ENCODE measurements around the gene CFAP45. TPM values are rescaled to one million over a fixed set of nuclear protein-coding genes. Genes with fewer than 3 reads are reported as not detected.

CFAP45 gene
- total and polyA plus RNA-seq, 9 of the 15 experiments (the other 6 are each of a cell fraction or from before 2014, with no cell fraction given), result 0.65 to 2.4 (median 1.5) TPM

DNA sequence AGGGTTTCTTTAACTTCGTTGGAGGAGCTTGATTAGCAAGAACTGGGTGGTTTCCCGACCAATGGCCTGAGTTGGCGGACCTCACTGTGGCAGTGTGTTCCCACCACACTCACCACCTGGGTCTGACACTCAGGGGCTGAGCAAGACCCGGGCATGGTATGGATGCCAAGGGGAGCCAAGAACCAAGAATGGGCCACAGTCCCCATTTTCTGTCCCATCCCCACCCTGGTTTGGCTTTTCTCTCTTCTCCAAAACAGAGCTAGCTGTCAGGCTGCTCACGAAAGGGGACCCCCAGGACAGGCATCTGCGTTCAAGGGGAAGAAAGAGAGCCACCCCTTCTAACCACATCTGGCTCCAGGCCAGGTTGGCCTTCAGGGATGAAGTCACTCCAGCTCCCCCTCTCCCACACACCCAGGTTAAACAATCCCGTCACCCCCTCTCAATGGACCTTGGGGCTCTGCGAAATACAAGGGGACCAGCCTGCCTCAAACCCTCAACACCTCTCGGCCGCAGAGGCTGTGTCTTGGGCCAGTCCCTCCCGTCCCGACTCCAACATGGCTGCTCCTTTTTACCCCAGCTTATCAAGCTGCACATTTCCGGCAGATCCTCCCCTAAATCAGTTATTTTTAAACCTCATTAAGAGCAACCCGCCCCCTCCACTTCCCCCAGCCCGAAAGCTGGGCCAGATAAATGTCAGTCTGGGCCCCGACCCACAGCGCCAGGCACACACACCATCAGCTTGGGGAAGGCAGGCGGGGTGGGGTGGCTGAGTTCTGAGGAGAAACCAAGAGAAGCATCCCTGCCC, 21.9 kb upstream of the CFAP45 start:
- H3K27ac ChIP-seq (ENCODE audit: extremely low read depth, low read depth, low read length), result peak overlapping the region; percentile 100
- POLR2A ChIA-PET, result interaction anchor here (0.6 to 4.2 kb wide), 9 partner anchors 6 to 492 kb away, joined by 3 to 35 read pairs (median 4); no protein-coding TSS in a partner anchor
- H3K27me3 ChIP-seq (ENCODE audit: control insufficient read depth in 2 of 2, insufficient read depth in 2 of 2, low read length in 2 of 2), result no peaks in the 10 kb centered on the region
- peaks cover 61% of the 10 kb centered on the region for H3K36me3 ChIP-seq (ENCODE audit: control insufficient read depth, insufficient read depth, low read length)
- peak overlapping the region; percentile 93 to 99 for H3K9ac ChIP-seq (ENCODE audit: insufficient read depth in 1 of 2, low read depth in 2 of 2, low read length in 2 of 2)
- intact Hi-C loops (cut with micrococcal nuclease), result loop anchor here (10.0 kb wide), 2 partner anchors 87 to 343 kb away; partner anchors contain the start of gene DCAF8
- BruUV-seq (replicated peaks), result TSS peak; percentile 14
- peaks cover 12% of the 10 kb centered on the region for H3K9me1 ChIP-seq (ENCODE audit: control insufficient read depth, insufficient read depth, low read length)
- H3K79me2 ChIP-seq (ENCODE audit: control insufficient read depth, insufficient read depth, low read length), result peaks cover 62% of the 10 kb centered on the region
- H3K4me2 ChIP-seq (ENCODE audit: insufficient read depth, low read length), result peak overlapping the region; percentile 94
- WGBS (ENCODE audit: insufficient coverage, low coverage, missing lambda C conversion rate), result 13% methylated on average over 17 of the region's 18 CpGs
- H3K9me3 ChIP-seq (replicated peaks; ENCODE audit: control insufficient read depth, insufficient read depth, low read depth, low read length), result no peaks in the 10 kb centered on the region
- peak overlapping the region; percentile 72 for H3K4me3 ChIP-seq
- peaks cover 39% of the 10 kb centered on the region; the same call in 1 of the 2 replicates for H4K20me1 ChIP-seq (replicated peaks; ENCODE audit: control insufficient read depth, insufficient read depth, low read length)
- ATAC-seq, result peak; percentile 2
- CTCF ChIA-PET (ENCODE audit: low intra/inter-chr PET ratio), result no interaction called here
- peak; percentile 52 to 83 (median 67) for DNase-seq (ENCODE audit: extremely low read depth in 1 of 4, low spot score in 3 of 4)
- no peak overlapping the region for H2AFZ ChIP-seq (ENCODE audit: low read depth, low read length)
- peaks cover 24 to 48% of the 10 kb centered on the region in 2 experiments for H3K4me1 ChIP-seq (replicated peaks in 1 of 2; ENCODE audit: control insufficient read depth in 2 of 2, insufficient read depth in 2 of 2, low read length in 2 of 2)
- FAIRE-seq, result peak; percentile 48
- in situ Hi-C loops (cut with MboI), result no loop called here
- TF ChIP-seq ZNF184 (CRISPR knock-in tag; IDR thresholded peaks at IDR 0.05) (no peak), NUFIP1 (IDR thresholded peaks at IDR 0.05; ENCODE audit: partially characterized antibody) (no peak), HDAC6 (IDR thresholded peaks at IDR 0.05; ENCODE audit: low read depth, low read length) (no peak), ZNF347 (CRISPR knock-in tag; IDR thresholded peaks at IDR 0.05; ENCODE audit: low read depth) (no peak), TBP (optimal IDR thresholded peaks at IDR 0.05; ENCODE audit: low read depth, low read length) (no peak), ZZZ3 (IDR thresholded peaks at IDR 0.05) (no peak), ZNF146 (CRISPR knock-in tag; IDR thresholded peaks at IDR 0.05; ENCODE audit: unreplicated experiment) (no peak), JUND (IDR thresholded peaks at IDR 0.05; ENCODE audit: borderline replicate concordance, low read depth, low read length) (peak; percentile 22; the same call in 1 of the 2 replicates), JUND (tag; IDR thresholded peaks at IDR 0.05; ENCODE audit: borderline replicate concordance, low read depth, low read length) (peak; percentile 41; the same call in 1 of the 3 replicates), HMG20B (CRISPR knock-in tag; IDR thresholded peaks at IDR 0.05) (no peak), RBM34 (IDR thresholded peaks at IDR 0.05; ENCODE audit: borderline replicate concordance, insufficient read depth, low read length) (no peak), KDM1A (IDR thresholded peaks at IDR 0.05) (peak; percentile 76 to 82; a peak in 3 of 4 replicates)
- TF ChIP-seq, protein P1, sequence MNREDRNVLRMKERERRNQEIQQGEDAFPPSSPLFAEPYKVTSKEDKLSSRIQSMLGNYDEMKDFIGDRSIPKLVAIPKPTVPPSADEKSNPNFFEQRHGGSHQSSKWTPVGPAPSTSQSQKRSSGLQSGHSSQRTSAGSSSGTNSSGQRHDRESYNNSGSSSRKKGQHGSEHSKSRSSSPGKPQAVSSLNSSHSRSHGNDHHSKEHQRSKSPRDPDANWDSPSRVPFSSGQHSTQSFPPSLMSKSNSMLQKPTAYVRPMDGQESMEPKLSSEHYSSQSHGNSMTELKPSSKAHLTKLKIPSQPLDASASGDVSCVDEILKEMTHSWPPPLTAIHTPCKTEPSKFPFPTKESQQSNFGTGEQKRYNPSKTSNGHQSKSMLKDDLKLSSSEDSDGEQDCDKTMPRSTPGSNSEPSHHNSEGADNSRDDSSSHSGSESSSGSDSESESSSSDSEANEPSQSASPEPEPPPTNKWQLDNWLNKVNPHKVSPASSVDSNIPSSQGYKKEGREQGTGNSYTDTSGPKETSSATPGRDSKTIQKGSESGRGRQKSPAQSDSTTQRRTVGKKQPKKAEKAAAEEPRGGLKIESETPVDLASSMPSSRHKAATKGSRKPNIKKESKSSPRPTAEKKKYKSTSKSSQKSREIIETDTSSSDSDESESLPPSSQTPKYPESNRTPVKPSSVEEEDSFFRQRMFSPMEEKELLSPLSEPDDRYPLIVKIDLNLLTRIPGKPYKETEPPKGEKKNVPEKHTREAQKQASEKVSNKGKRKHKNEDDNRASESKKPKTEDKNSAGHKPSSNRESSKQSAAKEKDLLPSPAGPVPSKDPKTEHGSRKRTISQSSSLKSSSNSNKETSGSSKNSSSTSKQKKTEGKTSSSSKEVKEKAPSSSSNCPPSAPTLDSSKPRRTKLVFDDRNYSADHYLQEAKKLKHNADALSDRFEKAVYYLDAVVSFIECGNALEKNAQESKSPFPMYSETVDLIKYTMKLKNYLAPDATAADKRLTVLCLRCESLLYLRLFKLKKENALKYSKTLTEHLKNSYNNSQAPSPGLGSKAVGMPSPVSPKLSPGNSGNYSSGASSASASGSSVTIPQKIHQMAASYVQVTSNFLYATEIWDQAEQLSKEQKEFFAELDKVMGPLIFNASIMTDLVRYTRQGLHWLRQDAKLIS (CRISPR knock-in tag; IDR thresholded peaks at IDR 0.05), result 0 out of 2 replicates have a peak, but pooled peaks have one; percentile 37
- TF ChIP-seq, protein P2, sequence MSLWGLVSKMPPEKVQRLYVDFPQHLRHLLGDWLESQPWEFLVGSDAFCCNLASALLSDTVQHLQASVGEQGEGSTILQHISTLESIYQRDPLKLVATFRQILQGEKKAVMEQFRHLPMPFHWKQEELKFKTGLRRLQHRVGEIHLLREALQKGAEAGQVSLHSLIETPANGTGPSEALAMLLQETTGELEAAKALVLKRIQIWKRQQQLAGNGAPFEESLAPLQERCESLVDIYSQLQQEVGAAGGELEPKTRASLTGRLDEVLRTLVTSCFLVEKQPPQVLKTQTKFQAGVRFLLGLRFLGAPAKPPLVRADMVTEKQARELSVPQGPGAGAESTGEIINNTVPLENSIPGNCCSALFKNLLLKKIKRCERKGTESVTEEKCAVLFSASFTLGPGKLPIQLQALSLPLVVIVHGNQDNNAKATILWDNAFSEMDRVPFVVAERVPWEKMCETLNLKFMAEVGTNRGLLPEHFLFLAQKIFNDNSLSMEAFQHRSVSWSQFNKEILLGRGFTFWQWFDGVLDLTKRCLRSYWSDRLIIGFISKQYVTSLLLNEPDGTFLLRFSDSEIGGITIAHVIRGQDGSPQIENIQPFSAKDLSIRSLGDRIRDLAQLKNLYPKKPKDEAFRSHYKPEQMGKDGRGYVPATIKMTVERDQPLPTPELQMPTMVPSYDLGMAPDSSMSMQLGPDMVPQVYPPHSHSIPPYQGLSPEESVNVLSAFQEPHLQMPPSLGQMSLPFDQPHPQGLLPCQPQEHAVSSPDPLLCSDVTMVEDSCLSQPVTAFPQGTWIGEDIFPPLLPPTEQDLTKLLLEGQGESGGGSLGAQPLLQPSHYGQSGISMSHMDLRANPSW (CRISPR knock-in tag; IDR thresholded peaks at IDR 0.05), result peak; percentile 36; the same call in 1 of the 2 replicates

All from K562 (cell line).